ENCODE results near the gene DZIP1.

GRCh38 chr13:95541308-95541707, 103.2 kb downstream of the DZIP1 start:
- no peak for TF ChIP-seq POLR2AphosphoS5 (IDR thresholded peaks at IDR 0.05; ENCODE audit: low read depth, low read length)
- no peak for TF ChIP-seq REST (IDR thresholded peaks at IDR 0.05; ENCODE audit: insufficient read depth in 1 of 2, low read depth in 2 of 2, low read length in 2 of 2)
- no peak for TF ChIP-seq SIN3A (IDR thresholded peaks at IDR 0.05; ENCODE audit: borderline replicate concordance, insufficient read depth, low read length)
- TF ChIP-seq TAF1 (IDR thresholded peaks at IDR 0.05; ENCODE audit: borderline replicate concordance, insufficient read depth, low read length): no peak

Data from PFSK-1 (cell line).